Measurements from ENCODE around the gene FSIP1.

FSIP1 gene

GRCh38 chr15:39695793-39696192 is 86.8 kb downstream of the FSIP1 start:
- in situ Hi-C loops (cut with MboI; ENCODE audit: low sequenced_read_pairs): no loop called here

GRCh38 chr15:39692356-39693327 is 90.0 kb downstream of the FSIP1 start:
- in situ Hi-C loops (cut with MboI; ENCODE audit: low sequenced_read_pairs): no loop called here

DNA sequence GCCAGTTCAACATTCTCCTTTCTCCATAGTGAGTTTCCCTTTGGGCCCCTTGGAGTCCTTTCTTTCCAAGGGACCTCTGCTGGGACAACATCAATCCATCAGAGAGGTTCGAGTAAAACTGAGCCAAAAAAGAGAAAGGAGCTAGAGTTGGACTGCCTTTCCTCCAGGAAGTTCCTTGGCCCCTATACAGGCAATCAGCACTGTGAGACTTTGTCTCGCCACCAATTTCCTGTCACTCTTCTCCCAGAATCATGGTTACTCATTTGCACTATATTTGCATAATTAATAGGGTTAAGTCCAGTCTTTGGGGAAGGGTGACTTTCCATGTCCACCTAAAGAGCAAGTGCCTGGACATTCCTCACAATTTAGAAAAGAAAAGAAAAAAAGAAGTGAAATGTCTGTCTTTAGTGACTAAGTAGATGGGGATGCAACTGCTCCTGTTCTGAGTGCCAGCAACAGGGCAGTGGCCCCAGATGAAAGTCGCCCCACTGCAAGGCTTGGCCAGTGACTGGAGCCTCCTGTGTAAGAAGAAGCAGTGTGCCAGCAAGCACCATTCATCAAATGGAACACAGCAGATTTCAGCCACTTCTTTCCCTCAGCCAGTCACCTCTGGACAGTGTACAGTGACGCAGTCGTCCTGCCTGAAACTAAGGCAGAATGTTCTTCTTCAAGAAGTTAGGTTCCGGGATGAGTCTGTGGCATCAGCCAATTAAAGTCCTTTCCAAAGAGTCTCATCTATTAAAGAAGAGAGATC is 91.6 kb downstream of the FSIP1 start:
- in situ Hi-C loops (cut with MboI; ENCODE audit: low sequenced_read_pairs): no loop called here

- in situ Hi-C loops (cut with MboI; ENCODE audit: low sequenced_read_pairs): no loop called here
Measured at GRCh38 chr15:39687965-39688364, 94.7 kb downstream of the FSIP1 start.

GRCh38 chr15:39685999-39686613 is 96.5 kb downstream of the FSIP1 start:
- in situ Hi-C loops (cut with MboI; ENCODE audit: low sequenced_read_pairs): no loop called here

GRCh38 chr15:39685367-39685766 is 97.3 kb downstream of the FSIP1 start:
- in situ Hi-C loops (cut with MboI; ENCODE audit: low sequenced_read_pairs): no loop called here

- in situ Hi-C loops (cut with MboI; ENCODE audit: low sequenced_read_pairs): no loop called here
Measured at GRCh38 chr15:39684233-39684632, 98.4 kb downstream of the FSIP1 start.

- in situ Hi-C loops (cut with MboI; ENCODE audit: low sequenced_read_pairs): no loop called here
Measured at GRCh38 chr15:39682366-39682765, 100.3 kb downstream of the FSIP1 start.

DNA sequence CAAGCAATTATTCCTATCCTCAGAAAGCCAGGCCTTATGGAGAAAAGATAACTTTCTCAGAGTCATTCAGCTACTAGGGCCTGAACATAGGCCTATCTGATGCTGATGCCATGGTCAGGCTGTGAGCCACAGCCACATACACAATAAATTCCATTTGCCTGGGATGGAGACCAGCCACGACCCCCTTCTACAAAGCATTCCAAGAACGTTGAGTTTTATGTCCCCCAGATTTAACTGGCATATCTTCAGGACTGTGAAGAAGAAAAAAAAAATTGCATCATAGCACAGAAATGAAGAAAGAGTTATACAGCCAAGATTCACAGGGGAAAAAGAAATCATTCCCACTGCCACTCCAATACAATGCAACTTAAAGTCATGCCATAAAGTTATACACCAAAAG is 101.8 kb downstream of the FSIP1 start:
- in situ Hi-C loops (cut with MboI; ENCODE audit: low sequenced_read_pairs): no loop called here

DNA sequence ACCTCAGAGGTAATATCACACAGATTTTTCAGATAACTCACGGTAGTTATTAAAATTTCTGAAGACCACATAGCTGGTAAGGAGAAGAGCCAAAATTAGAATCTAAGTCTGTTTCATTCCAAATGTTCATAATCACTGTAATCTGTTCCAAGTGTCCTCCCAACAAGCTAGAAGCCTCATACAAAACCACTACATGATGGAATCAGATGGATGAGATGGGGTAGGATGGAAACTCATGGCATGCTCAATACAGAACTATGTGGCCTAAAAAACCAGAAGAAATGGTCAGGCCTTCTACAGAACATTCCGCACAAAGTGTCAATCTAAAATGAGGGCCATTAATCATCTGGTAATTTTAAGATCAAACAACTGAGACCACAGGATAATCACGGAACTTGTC is 110.0 kb downstream of the FSIP1 start:
- in situ Hi-C loops (cut with MboI; ENCODE audit: low sequenced_read_pairs): no loop called here

GRCh38 chr15:39672184-39672583 is 110.5 kb downstream of the FSIP1 start:
- in situ Hi-C loops (cut with MboI; ENCODE audit: low sequenced_read_pairs): no loop called here

GRCh38 chr15:39670687-39671086 is 112.0 kb downstream of the FSIP1 start:
- in situ Hi-C loops (cut with MboI; ENCODE audit: low sequenced_read_pairs): no loop called here

DNA sequence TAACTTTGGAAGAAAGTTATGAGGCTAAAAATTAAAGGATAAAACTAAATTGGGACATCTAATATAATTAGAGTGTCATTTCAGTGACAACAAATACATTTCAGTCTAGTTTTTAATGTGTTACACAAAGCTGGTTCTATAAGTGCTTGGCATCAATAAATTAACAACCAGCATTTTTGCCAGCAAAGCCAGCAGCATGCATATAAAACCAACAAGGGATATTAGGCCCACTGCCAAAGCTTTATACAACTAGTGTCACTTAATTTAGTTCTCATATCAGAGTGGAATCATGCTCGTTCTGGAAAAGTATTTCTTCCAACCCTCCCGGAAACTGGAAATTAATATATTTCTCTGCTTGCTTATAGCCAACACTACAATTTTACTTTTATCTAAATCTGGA is 113.0 kb downstream of the FSIP1 start:
- in situ Hi-C loops (cut with MboI; ENCODE audit: low sequenced_read_pairs): no loop called here

- in situ Hi-C loops (cut with MboI; ENCODE audit: low sequenced_read_pairs): no loop called here
Measured at GRCh38 chr15:39669241-39669640, 113.4 kb downstream of the FSIP1 start.

- in situ Hi-C loops (cut with MboI; ENCODE audit: low sequenced_read_pairs): no loop called here
Measured at GRCh38 chr15:39668457-39668856, 114.2 kb downstream of the FSIP1 start.

- in situ Hi-C loops (cut with MboI; ENCODE audit: low sequenced_read_pairs): no loop called here
Measured at GRCh38 chr15:39667382-39668127, 115.1 kb downstream of the FSIP1 start.

- in situ Hi-C loops (cut with MboI; ENCODE audit: low sequenced_read_pairs): no loop called here
Measured at GRCh38 chr15:39666677-39667076, 116.0 kb downstream of the FSIP1 start.

DNA sequence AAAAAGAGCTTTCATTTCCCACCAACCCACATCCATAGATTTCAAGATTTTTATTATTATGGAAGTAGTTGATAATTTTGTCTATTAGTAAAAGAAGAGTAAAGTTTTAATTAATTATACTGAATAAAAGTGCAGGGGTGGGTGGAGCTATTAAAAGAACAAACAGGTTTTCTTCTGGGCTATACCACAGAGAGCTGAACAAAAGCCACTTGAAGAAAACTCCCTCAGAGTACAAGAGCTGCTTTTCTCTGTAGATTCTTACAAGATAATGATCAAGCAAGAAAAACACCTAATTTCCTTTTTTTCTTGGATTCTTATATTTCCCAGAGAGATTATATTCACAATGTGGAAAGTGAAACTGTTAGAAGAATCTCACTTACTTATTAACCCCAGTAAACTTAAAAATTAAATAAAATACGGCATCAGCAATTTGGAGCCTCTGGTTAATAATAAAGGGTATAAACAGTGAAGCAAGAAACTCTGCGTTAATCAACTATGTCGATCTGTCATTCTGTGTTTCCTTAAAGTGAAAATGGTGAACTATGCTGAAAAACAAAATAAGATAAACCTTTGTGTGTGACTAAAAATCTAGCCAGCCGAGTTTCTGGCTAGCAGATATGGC is 116.9 kb downstream of the FSIP1 start:
- in situ Hi-C loops (cut with MboI; ENCODE audit: low sequenced_read_pairs): no loop called here

DNA sequence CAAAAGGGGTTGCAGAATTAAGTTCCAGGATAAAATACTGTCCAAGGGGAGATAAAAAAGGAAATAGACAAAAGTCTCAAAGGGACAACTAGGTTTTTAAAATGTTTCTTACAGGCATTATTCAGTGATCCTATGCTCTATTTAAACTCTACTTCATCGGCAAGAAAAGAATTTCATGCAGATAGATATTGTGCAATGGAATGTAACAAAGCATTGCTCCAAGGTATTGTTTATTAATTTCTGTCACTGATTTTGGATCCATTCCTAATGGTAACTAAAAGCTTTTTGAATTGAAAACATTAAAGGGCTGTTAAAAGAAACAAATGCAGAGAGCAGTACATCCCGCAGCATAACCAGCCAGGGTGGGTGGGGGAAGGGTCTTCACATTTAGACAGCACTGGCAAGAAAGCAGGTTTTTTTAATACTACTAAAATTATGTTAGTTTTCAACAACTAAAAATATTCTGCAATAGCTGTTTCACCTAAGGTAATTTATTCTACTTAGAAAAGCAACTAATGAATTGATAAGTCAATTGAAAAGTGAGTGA is 118.9 kb downstream of the FSIP1 start:
- in situ Hi-C loops (cut with MboI; ENCODE audit: low sequenced_read_pairs): no loop called here

GRCh38 chr15:39661776-39662175 is 120.9 kb downstream of the FSIP1 start:
- in situ Hi-C loops (cut with MboI; ENCODE audit: low sequenced_read_pairs): no loop called here
